ENCODE data around the gene KCNA1.

KCNA1 gene

GRCh38 chr12:4910502-4911315, 1.0 kb downstream of the KCNA1 start:
- Histone ChIP-seq H3K27me3 (ENCODE audit: insufficient read depth, poor library complexity, severe bottlenecking) (peaks cover 60% of the 10 kb centered on the region), H3K4me3 (replicated peaks; ENCODE audit: insufficient read depth, low read length) (no peak overlapping the region)
- TF ChIP-seq SPI1 (IDR thresholded peaks at IDR 0.05; ENCODE audit: borderline replicate concordance, low read depth), result no peak
- TF ChIP-seq GABPA (IDR thresholded peaks at IDR 0.05; ENCODE audit: low read depth), result no peak
- no peak for TF ChIP-seq CTCF (IDR thresholded peaks at IDR 0.05; ENCODE audit: insufficient read depth, low read length)
- no peak for TF ChIP-seq POLR2AphosphoS5 (IDR thresholded peaks at IDR 0.05; ENCODE audit: low read depth)
- TF ChIP-seq REST (IDR thresholded peaks at IDR 0.05; ENCODE audit: insufficient replicate concordance, low read depth), result no peak

GRCh38 chr12:4911316-4911994, 1.8 kb downstream of the KCNA1 start:
- Histone ChIP-seq H3K4me3 (replicated peaks; ENCODE audit: insufficient read depth, low read length) (no peak overlapping the region), H3K27me3 (ENCODE audit: insufficient read depth, poor library complexity, severe bottlenecking) (peaks cover 60% of the 10 kb centered on the region), H3K27ac (replicated peaks) (no peak overlapping the region)
- no peak for DNase-seq (ENCODE audit: low read depth in 1 of 2, low spot score in 1 of 2)
- no peak for TF ChIP-seq POLR2AphosphoS5 (IDR thresholded peaks at IDR 0.05; ENCODE audit: low read depth)
- TF ChIP-seq REST (IDR thresholded peaks at IDR 0.05; ENCODE audit: insufficient replicate concordance, low read depth), result no peak
- no peak for TF ChIP-seq SPI1 (IDR thresholded peaks at IDR 0.05; ENCODE audit: borderline replicate concordance, low read depth)
- TF ChIP-seq CTCF (IDR thresholded peaks at IDR 0.05; ENCODE audit: insufficient read depth, low read length), result no peak
- TF ChIP-seq GABPA (IDR thresholded peaks at IDR 0.05; ENCODE audit: low read depth), result no peak

More at GRCh38 chr12:4910502-4911315, 1.0 kb downstream of the KCNA1 start:
- no peak for DNase-seq (ENCODE audit: low read depth in 1 of 2, low spot score in 1 of 2)
- H3K27ac ChIP-seq (replicated peaks), result no peak overlapping the region

GRCh38 chr12:4914720-4915119, 5.0 kb downstream of the KCNA1 start:
- DNase-seq (ENCODE audit: low read depth in 1 of 2, low spot score in 1 of 2), result no peak
- TF ChIP-seq SPI1 (IDR thresholded peaks at IDR 0.05; ENCODE audit: borderline replicate concordance, low read depth) (no peak), CTCF (IDR thresholded peaks at IDR 0.05; ENCODE audit: insufficient read depth, low read length) (no peak), REST (IDR thresholded peaks at IDR 0.05; ENCODE audit: insufficient replicate concordance, low read depth) (no peak), GABPA (IDR thresholded peaks at IDR 0.05; ENCODE audit: low read depth) (no peak), POLR2AphosphoS5 (IDR thresholded peaks at IDR 0.05; ENCODE audit: low read depth) (no peak)
- H3K4me3 ChIP-seq (replicated peaks; ENCODE audit: insufficient read depth, low read length), result no peak overlapping the region
- H3K27me3 ChIP-seq (ENCODE audit: insufficient read depth, poor library complexity, severe bottlenecking), result peaks cover 45% of the 10 kb centered on the region
- no peak overlapping the region for H3K27ac ChIP-seq (replicated peaks)

Measured in HL-60 (cell line).